HG02938 (cell line): ENCODE data around the gene METAP2.
A peak's percentile ranks its signal among the peaks of the same experiment; 100 is the strongest.
"Not testable (repeated sequence)": the region's sequence is repeated elsewhere in the genome, so short reads cannot be mapped to it uniquely, and the experiment has no call there.

Source experiments
- ATAC-seq: cut with Tn5 transposase; IDR thresholded peaks from one replicate; pipeline ENCODE4 v1.9.1; 2021; ENCODE audit warnings: mild to moderate bottlenecking, moderate library complexity; ENCODE audit not compliant: unreplicated experiment

Gene METAP2

DNA sequence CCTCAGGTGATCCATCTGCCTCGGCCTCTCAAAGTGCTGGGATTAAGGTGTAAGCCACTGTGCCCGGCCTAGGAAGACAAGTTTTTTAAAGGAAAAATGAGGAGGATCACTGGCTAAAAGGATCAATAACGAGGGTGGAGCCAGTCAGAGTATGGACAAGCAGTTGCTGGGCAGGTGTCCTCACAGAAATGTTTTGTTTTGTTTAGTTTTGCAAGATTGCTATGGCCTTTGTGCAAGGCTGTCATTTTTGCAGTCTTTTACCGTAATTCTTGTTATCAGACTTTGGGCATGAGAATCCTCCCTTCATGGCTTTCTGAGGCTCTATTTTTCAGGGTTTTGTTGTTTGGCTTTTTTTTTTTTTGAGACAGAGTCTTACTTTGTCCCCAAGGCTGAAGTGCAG, 11.9 kb upstream of the METAP2 start:
- no peak for ATAC-seq

DNA sequence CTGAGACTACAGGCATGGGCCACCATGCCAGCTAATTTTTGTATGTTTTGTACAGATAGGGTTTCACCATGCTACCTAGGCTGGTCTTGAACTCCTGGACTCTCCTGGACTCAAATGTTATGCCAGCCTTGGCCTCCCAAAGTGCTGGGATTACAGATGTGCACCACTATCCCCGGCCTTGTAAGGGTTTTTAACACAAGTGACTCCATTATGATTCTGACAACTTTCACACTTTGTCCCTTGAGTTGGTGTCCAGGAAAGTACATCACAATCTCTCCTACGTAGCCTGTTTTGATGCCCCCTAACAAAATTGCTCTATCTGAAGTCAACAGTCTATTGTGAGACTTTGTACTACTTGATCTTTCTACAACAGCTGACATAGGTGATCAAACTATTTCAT, 11.4 kb upstream of the METAP2 start:
- ATAC-seq, result no peak

DNA sequence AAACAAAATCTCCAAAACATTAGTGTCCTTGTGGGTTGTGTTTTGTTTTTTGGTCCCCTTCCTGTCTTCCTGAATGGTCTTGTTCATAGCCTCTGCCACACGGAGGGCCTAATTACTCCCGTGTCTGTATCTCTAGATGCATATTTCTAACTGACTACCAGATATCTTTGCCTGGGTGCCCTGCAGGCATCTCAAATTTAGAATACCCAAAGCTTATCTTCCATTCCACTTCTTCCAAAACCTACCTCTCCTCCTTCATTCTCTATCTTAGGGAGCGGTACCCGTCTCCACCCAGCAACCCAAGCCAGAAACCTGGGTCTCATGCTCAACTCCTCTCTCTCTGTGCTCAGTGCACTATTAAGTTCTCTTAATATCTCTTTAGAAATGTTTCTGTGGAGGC, 10.9 kb upstream of the METAP2 start:
- ATAC-seq, result no peak

DNA sequence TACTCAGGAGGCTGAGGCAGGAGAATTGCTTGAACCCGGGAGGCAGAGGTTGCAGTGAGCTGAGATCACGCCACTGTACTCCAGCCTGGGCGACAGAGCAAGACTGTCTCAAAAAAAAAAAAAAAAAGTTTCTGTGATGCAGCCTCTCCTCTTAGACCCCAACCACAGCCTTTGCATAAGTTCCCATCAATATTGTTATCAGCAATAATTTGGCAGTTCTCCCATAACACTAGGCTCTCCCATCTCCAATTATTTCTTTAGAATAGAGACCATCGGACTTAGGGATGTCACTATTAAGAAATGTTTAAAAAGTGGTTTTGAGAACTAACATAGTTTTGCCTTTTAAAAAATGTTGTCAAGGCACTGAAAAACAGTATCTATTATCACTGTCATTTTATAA, 10.2 kb upstream of the METAP2 start:
- ATAC-seq, result not testable (repeated sequence)

DNA sequence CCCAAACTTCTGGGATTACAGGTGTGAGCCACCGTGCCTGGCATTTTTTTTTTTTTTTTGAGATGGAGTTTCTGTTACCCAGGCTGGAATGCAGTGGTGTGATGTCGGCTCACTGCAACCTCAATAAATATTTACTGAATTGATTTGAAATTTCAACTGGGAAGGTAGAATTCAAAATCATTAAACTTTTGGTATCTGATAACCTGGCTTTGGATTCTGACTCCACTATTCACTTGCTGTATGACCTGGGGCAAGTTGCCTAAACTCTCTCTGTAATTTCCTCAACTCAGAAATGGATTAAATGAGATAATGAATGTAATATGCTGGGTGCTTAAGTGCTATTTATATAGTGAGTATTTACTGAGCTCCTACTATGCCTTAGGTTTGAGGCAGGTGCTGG, 8.7 kb upstream of the METAP2 start:
- ATAC-seq, result no peak

DNA sequence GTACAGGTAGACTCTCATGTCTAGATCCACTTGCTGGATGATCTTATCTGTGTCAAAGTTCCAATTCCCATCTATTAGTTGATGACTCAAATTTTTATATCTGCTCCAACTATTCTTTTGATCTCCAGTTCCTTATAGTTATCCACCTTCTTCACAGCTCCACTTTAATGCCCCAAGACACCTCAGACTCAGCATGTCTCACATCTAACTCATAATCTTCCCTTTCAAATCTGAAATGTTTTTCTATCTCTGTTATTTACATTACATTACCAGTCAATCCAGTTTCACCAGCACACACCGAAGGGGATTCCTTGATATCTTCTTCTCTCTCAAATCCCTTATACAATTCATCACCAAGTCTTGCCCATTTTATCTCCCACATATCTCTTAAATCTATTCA, 3.7 kb upstream of the METAP2 start:
- no peak for ATAC-seq

DNA sequence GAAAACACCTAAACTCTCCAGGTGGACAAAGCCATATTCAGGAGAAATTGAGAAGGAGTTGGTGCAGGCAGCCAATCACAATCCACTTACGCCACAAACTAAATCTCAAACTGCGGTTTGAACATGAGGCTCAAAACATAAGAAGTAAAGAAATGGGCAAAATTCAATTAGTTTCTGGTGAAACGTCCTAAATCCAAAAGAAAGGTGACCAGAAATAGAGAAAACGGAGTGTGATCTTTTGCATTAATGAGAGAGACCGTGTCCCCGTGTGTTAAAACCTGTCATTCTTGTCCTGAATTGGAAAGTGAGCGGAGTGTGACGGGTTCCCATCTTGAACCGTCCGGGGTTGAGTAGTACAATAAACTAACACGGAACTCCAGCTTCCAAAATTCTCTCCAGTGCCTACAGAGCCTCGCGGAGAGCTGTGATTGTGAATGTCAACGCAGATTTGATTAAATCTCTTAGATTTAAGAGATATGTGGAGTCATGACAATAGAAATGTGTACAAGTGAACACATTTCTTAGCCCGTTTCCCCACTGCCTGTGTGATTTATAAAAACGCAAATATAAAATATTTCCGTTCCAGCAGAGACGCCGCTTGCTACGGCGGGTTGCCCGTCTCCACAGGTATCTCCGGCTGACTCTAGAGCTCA, 595 bp upstream of the METAP2 start:
- ATAC-seq, result peak; percentile 30

DNA sequence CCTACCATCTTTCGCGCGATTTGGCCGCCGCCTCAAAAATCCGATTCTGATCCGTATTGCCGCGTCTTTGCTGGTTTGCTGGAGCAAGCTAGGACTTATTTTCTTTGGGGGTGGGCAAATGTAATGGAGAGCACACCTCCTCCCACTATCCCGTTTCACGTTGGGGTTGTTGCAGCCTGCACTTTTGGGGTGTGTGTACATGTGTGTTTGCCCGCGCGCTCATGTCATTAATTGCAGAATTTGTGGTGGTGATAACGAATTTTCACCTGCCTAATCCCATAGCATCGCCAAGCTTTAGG, 657 bp downstream of the METAP2 start:
- no peak for ATAC-seq

DNA sequence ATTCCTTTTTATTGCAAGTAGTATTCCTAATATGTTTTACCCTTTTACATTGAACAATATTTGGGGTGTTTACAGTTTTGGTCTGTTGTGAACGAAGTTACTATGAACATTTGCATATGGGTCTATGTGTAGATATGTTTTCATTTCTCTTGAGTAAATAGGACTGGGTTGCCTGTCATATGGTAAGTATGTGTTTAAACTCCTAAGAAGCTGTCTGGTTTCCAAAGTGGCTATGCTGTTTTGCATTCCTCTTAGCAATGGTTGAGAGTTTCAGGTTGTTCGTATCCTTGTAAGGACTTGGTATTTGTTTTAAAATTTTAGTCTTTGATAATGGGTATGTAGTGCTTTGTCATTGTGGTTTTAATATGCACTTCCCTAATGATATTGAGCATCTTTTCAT, 6.3 kb downstream of the METAP2 start:
- peak; percentile 72 for ATAC-seq

DNA sequence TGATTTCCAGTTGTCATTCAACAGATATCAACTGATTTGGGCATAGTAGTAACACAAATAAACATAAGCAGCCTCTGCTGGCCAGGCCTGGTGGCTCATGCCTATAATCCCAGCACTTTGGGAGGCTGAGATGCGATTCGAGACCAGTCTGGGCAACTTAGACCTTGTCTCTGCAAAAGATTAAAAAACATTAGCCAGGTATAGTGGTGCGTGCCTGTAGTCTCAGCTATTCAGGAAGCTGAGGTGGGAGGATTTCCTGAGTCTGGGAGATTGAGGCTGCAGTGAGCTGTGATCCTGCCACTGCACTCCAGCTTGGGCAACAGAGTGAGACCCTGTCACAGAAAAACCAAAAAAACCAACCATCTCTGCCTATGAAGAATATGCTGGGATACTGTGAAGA, 7.1 kb downstream of the METAP2 start:
- ATAC-seq, result no peak

DNA sequence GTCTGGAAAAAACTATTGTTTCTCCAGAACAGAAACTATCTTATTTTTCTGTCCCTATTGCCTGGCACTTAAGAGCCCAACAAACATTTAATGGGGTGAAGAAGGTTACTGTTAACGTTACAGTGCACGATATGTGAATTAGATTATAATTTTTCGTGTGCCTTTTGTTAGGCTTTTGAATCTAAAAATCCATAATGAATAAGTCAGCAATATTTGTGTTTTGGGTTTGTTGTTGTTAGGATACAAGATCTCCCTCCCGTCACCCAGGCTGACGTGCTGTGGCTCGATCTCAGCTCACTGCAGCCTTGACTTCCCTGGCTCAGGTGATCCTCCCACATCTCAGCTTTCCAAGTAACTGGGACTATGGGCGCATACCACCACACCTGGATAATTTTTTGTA, 7.9 kb downstream of the METAP2 start:
- ATAC-seq, result no peak

DNA sequence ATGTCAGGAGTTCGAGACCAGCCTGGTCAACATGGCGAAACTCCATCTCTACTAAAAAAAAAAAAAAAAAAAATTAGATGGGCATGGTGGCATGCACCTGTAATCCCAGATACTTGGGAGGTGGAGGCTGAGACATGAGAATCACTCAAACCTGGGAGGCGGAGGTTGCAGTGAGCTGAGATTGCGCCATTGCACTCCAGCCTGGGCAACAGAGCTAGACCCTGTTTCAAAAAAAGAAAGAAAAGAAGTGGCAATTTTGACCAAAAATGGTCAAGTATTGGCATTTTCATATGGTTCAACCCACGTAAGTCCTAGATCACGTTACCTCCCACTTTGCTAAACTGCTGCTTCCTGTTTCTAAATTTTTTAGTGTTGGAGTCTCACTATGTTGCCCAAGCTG, 8.6 kb downstream of the METAP2 start:
- not testable (repeated sequence) for ATAC-seq

DNA sequence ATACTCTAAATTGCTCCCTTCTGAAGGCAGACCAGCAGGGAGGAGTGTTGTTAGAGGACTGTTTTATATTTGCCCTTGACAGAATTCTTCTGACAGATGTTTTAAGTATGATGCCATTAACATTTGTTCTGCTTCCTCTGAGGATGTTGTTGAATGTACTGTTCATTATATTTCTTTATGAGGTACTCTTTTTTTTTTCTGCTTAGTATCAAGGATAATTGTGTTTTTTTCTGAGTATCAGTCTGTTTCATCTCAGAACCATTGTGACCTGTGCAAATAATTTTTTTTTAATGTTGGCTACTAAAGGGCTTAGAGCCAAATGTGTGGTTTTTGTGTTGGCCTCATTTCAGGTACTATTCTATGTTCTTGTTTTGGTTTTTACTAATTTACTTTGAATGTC, 10.6 kb downstream of the METAP2 start:
- ATAC-seq, result no peak

DNA sequence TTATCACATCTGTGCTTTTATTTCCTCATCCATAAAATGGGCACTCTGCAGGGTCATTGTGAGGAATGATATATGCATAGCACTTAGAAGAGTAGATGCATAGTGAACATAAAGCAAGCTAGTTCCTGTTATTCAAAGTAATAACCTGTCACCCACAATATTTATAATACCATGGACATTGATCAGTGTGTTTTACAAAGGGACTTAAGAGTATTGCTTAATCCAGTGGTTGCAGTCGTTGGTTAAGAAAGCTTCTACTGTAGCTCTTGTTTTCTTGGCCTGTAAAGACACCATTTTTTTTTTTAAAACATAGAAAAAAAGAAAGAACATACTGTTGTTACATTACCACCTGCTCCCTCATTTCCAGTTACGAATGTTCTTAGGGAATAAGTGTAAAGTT, 13.1 kb downstream of the METAP2 start:
- ATAC-seq, result no peak

DNA sequence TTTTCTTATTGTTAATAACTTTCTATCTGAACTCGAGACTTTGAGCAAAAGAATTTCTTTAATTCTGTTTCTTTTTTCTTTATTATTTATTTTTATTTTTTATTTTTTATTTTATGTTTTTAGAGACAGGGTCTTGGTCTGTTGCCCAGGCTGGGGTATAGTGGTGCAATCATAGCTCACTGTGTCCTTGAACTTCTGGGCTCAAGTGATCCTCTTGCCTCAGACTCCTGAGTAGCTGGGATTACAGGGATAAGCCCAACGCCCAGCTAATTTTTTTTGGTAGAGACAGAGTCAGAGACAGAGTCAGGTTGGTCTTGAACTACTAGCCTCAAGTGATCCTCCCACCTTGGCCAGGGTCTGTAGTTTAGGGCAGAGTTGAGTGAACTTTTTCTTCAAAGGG, 18.5 kb downstream of the METAP2 start:
- ATAC-seq, result no peak

DNA sequence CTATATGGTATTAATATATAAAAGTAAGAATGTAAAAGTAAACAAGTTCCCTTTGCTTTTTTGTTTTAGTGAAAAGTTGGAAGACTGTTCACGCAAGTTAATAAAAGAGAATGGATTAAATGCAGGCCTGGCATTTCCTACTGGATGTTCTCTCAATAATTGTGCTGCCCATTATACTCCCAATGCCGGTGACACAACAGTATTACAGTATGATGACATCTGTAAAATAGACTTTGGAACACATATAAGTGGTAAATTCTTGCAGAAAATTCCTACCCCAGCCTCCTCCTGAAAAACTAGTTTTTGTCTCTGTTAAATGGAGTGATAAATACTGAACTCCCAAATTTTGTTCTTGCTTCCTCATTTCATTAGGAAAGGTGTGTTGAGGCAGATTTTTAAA, 20.9 kb downstream of the METAP2 start:
- no peak for ATAC-seq

DNA sequence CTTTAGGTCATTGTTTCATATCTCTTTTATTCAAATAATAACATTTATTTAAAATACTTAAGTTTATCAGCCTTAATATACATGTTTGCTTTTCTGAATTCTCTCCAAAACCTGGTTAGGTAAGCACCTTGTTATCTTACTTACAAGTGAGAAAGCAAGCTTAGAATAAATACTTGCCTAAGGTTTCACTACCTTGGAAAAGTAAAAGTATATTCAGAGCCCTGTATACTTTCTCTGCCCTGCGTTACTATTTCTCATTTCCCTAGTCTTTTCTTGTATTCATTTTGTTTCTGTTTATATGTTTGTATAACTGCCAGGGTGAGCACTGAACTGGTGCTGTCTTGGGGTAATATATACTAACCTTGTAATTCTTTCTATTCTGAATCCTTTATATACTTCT, 21.5 kb downstream of the METAP2 start:
- no peak for ATAC-seq

DNA sequence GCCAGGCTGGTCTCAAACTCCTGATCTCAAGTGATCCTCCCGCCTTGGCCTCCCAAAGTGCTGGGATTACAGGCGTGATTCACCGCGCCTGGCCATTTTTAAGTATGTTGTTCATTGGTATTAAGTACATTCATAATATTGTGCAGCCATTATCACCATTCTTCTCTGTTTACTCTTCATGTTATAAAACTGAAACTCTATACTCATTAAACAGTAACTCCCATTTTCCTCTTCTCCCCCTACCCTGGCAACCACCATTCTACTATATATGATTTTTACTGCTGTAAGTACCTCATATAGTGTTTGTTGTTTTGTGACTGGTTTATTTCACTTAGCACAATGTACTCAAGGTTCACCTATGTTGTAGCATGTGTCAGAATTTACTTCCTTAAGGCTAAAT, 23.1 kb downstream of the METAP2 start:
- ATAC-seq, result no peak

DNA sequence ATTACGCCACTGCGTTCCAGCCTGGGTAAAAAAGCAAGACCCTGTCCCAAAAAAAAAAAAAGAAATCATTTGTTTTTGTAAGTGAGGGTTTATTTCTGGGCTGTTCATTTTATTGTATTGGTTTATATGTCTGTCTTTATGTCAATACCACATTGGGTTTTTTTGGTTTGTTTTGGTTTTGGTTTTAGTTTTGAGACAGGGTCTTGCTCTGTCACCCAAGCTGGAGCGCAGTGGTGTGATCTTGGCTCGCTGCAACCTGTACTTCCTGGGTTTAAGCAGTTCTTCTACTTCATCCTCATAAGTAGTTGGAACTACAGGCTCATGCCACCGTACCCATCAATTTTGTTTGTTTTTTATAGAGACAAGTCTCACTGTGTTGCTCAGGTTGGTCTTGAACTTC, 25.0 kb downstream of the METAP2 start:
- no peak for ATAC-seq

DNA sequence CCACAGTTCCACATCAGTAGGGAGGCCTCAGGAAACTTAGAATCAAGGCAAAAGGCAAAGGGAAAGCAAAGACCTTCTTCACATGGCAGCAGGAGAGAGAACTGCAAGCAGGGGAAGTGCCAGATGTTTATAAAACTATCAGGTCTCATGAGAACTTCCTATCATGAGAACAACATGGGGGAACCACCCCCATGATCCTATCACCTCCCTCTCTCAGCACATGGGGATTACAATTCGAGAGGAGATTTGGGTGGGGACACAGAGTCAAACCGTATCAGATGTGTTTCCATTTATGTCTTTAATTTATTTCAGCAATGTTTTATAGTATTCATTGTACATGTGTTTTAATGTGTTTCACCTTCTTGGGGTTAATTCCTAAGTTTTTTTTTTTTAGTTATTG, 25.8 kb downstream of the METAP2 start:
- no peak for ATAC-seq

DNA sequence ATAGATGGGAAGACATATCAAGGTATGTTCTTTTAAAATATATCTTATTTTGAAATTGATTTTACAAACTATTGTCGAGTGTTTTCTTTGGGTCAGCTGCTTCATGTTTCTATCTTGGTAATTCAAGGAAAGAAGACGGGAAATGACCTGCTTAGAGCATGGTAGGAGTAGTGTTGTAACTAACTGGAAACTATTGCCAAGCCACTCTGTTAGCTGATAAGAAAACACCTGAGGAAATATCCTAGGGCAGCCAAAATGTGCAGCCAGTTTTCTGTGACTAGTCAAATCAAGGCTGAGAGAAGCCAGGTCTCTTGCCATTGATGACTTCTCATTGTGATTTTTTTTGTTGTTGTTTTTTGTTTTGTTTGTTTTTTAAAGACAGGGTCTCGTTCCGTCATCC, 30.2 kb downstream of the METAP2 start:
- ATAC-seq, result no peak

DNA sequence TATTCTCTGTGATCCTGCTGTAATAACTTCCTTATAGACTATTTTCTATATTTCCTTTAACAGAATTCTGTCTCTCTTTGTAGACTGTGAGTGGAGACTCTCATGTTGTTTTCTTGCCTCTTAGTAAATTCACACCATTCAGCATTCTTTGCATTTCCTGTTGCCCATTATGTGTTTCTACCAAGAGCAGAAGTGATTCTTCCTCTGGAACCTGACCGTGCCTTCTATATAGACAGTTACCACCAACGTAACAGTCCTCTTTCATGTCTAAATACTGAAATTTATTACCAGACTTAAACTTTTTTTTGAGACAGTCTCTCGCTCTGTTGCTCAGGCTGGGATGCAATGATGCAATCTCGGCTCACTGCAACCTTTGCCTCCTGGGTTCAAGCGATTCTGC, 31.1 kb downstream of the METAP2 start:
- ATAC-seq, result no peak

DNA sequence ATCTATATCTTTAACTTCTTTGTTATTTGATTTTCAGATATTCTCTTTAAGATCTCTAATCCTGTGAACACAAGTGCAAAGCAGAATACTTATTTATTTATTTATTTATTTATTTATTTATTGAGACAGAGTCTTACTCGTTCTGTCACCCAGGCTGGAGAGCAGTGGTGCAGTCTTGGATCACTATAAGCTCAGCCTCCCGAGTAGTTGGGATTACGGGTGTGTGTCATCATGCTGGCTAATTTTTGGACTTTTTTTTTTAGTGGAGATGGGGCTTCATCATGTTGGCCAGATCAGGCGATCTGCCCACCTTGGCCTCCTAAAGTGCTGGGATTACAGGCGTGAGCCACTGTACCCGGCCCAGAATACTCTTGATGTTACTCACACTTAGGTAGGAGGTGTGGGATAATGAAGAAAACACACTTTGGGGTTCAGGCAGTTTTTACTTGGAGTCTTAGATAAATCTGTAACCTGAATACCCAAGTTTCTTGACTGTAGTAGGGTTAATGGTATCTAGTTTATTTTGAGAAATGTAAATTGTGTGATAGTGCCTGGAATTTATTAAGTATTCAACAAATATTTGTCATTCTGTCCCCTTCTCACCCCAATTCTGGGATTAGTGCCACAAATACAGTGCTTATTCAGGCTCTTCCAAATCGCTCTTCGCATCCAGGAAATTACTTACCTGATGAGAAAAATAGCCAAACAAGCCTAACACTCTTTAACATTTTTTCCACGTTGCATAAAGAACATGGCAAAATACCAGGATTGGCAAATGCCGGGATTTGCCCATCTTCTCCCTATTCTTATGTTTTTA, 33.0 kb downstream of the METAP2 start:
- ATAC-seq, result no peak
